ENCODE measurements around the gene PAPPA.

Gene PAPPA

GRCh38 chr9:116153765-116154333, at the start of gene PAPPA:
Gene PAPPA (plus strand): TSS chr9:116153791. CDS start chr9:116154173, 382 bp downstream.
- no peak for DNase-seq (ENCODE audit: extremely low read depth in 1 of 2, low read depth in 1 of 2)

GRCh38 chr9:116103976-116104820, 49.4 kb upstream of the PAPPA start:
- DNase-seq (ENCODE audit: extremely low read depth in 1 of 2, low read depth in 1 of 2): no peak

- DNase-seq (ENCODE audit: extremely low read depth in 1 of 2, low read depth in 1 of 2): no peak
These were observed 41.4 kb upstream of the PAPPA start for GRCh38 chr9:116112236-116112635.

- DNase-seq (ENCODE audit: extremely low read depth in 1 of 2, low read depth in 1 of 2): no peak
These were observed 37.7 kb upstream of the PAPPA start for GRCh38 chr9:116115761-116116353.

GRCh38 chr9:116116393-116116792, 37.2 kb upstream of the PAPPA start:
- no peak for DNase-seq (ENCODE audit: extremely low read depth in 1 of 2, low read depth in 1 of 2)

GRCh38 chr9:116123171-116123570, 30.4 kb upstream of the PAPPA start:
- no peak for DNase-seq (ENCODE audit: extremely low read depth in 1 of 2, low read depth in 1 of 2)

GRCh38 chr9:116124472-116125040, 29.0 kb upstream of the PAPPA start:
- no peak for DNase-seq (ENCODE audit: extremely low read depth in 1 of 2, low read depth in 1 of 2)

GRCh38 chr9:116133163-116133562, 20.4 kb upstream of the PAPPA start:
- no peak for DNase-seq (ENCODE audit: extremely low read depth in 1 of 2, low read depth in 1 of 2)

GRCh38 chr9:116134975-116135374, 18.6 kb upstream of the PAPPA start:
- no peak for DNase-seq (ENCODE audit: extremely low read depth in 1 of 2, low read depth in 1 of 2)

- DNase-seq (ENCODE audit: extremely low read depth in 1 of 2, low read depth in 1 of 2): no peak
These were observed 16.6 kb upstream of the PAPPA start for GRCh38 chr9:116137010-116137409.

GRCh38 chr9:116137581-116137980, 16.0 kb upstream of the PAPPA start:
- no peak for DNase-seq (ENCODE audit: extremely low read depth in 1 of 2, low read depth in 1 of 2)

- no peak for DNase-seq (ENCODE audit: extremely low read depth in 1 of 2, low read depth in 1 of 2)
These were observed 11.6 kb upstream of the PAPPA start for GRCh38 chr9:116141864-116142561.

- no peak for DNase-seq (ENCODE audit: extremely low read depth in 1 of 2, low read depth in 1 of 2)
These were observed 10.7 kb upstream of the PAPPA start for GRCh38 chr9:116142706-116143492.

GRCh38 chr9:116144038-116144437, 9.6 kb upstream of the PAPPA start:
- no peak for DNase-seq (ENCODE audit: extremely low read depth in 1 of 2, low read depth in 1 of 2)

GRCh38 chr9:116144555-116144954, 9.0 kb upstream of the PAPPA start:
- no peak for DNase-seq (ENCODE audit: extremely low read depth in 1 of 2, low read depth in 1 of 2)

GRCh38 chr9:116145036-116145435, 8.6 kb upstream of the PAPPA start:
- DNase-seq (ENCODE audit: extremely low read depth in 1 of 2, low read depth in 1 of 2): no peak

GRCh38 chr9:116147821-116148220, 5.8 kb upstream of the PAPPA start:
- no peak for DNase-seq (ENCODE audit: extremely low read depth in 1 of 2, low read depth in 1 of 2)

- no peak for DNase-seq (ENCODE audit: extremely low read depth in 1 of 2, low read depth in 1 of 2)
These were observed 3.7 kb upstream of the PAPPA start for GRCh38 chr9:116149844-116150243.

- no peak for DNase-seq (ENCODE audit: extremely low read depth in 1 of 2, low read depth in 1 of 2)
These were observed 2.4 kb upstream of the PAPPA start for GRCh38 chr9:116151199-116151598.

- no peak for DNase-seq (ENCODE audit: extremely low read depth in 1 of 2, low read depth in 1 of 2)
These were observed 1.6 kb upstream of the PAPPA start for GRCh38 chr9:116151966-116152381.
